ENCODE results near the gene CAT. TPM values are rescaled to one million over a fixed set of nuclear protein-coding genes. Genes with fewer than 3 reads are reported as not detected.

Gene CAT
- polyA plus RNA-seq, 1 of the 3 experiments (the other 2 are of a cell fraction), result 26.6 TPM

DNA sequence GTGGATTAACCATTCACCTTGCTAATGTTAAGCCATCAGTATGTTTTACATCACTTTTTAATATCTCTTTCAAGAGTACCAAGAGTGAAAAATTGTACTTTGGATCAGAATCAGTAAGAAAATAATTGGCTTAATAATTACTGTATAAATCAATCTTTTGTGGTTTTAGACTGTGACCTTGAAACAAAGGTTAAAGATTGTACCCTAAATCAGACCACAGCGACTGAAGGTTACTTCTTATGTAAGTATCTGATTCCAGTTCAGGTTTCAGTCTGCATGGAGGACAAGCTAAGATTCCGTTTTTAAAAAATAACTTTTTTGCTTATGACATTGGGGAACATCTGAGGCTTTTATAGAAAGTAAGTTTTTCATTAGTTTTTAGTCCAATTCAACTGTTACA is 18.9 kb downstream of the CAT start:
- Histone ChIP-seq H3K9me3 (no peaks in the 10 kb centered on the region), H2AFZ (ENCODE audit: low read depth) (no peak overlapping the region), H3K79me2 (ENCODE audit: insufficient read depth) (no peaks in the 10 kb centered on the region), H3K9me2 (no peaks in the 10 kb centered on the region), H3K4me3 (ENCODE audit: low read depth in 2 of 2, low read length in 1 of 2) (no peak overlapping the region), H3K27me3 (ENCODE audit: insufficient read depth) (no peaks in the 10 kb centered on the region), H3K9ac (no peak overlapping the region), H3K4me1 (ENCODE audit: control insufficient read depth in 1 of 2, insufficient read depth in 2 of 2, low read depth in 1 of 2, low read length in 1 of 2) (no peaks in the 10 kb centered on the region), H3K27ac (ENCODE audit: low read depth in 2 of 2, low read length in 1 of 2) (no peak overlapping the region), H3K4me2 (no peak overlapping the region), H4K20me1 (ENCODE audit: insufficient read depth) (no peaks in the 10 kb centered on the region), H3F3A (replicated peaks; ENCODE audit: insufficient read depth) (no peaks in the 10 kb centered on the region), H3K36me3 (replicated peaks in 1 of 2; ENCODE audit: control insufficient read depth in 1 of 2, insufficient read depth in 2 of 2, low read length in 1 of 2) (peaks cover 68 to 86% of the 10 kb centered on the region in 2 experiments)
- ChIA-PET CTCF (interaction anchor here (0.6 to 1.0 kb wide), 2 partner anchors 35 to 1004 kb away, joined by 4 read pairs; no protein-coding TSS in a partner anchor), POLR2A (no interaction called here)
- WGBS (ENCODE audit: low lambda C conversion rate), result 92% methylated on average over 2 of the region's 2 CpGs
- TF ChIP-seq POLR2AphosphoS5 (IDR thresholded peaks at IDR 0.05; ENCODE audit: low read depth, low read length), result no peak
- DNase-seq, result no peak

DNA sequence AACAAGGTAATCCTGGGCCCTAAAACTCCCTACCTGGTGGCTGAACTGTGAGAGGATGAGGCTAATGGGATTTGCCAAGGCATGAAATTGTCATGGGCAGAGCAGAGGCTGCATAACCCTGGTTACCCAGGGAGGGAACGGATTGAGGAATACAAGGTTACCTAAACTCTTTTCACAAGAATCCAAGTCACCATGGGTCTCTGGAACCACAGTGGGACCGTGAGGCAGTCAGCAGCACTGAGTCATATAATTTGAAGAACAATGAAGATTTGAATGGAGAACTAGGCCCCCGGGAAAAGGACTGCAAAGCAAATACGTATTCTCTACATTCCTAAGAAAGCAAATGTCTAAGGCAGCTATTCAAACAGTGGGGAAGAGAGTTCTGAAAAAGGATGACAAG is 19.8 kb downstream of the CAT start:
- H2AFZ ChIP-seq (ENCODE audit: low read depth), result no peak overlapping the region
- H3K9ac ChIP-seq, result no peak overlapping the region
- no peaks in the 10 kb centered on the region for H4K20me1 ChIP-seq (ENCODE audit: insufficient read depth)
- no peaks in the 10 kb centered on the region for H3K9me2 ChIP-seq
- ChIA-PET POLR2A (no interaction called here), CTCF (interaction anchor here (1.0 kb wide), 1 partner anchor 34 kb away, joined by 4 read pairs; no protein-coding TSS in a partner anchor)
- H3K36me3 ChIP-seq (replicated peaks in 1 of 2; ENCODE audit: control insufficient read depth in 1 of 2, insufficient read depth in 2 of 2, low read length in 1 of 2), result peaks cover 64 to 86% of the 10 kb centered on the region in 2 experiments
- TF ChIP-seq, protein P1, sequence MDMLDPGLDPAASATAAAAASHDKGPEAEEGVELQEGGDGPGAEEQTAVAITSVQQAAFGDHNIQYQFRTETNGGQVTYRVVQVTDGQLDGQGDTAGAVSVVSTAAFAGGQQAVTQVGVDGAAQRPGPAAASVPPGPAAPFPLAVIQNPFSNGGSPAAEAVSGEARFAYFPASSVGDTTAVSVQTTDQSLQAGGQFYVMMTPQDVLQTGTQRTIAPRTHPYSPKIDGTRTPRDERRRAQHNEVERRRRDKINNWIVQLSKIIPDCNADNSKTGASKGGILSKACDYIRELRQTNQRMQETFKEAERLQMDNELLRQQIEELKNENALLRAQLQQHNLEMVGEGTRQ (IDR thresholded peaks at IDR 0.05; ENCODE audit: borderline replicate concordance, low read depth, low read length), result no peak
- TF ChIP-seq RFX5 (IDR thresholded peaks at IDR 0.05; ENCODE audit: low read length), result no peak
- no peaks in the 10 kb centered on the region for H3K27me3 ChIP-seq (ENCODE audit: insufficient read depth)
- no peaks in the 10 kb centered on the region for H3K9me3 ChIP-seq
- no peak overlapping the region for H3K27ac ChIP-seq (ENCODE audit: low read depth in 2 of 2, low read length in 1 of 2)
- WGBS (ENCODE audit: low lambda C conversion rate), result 90% methylated on average over 4 of the region's 4 CpGs
- no peak overlapping the region for H3K4me2 ChIP-seq
- no peaks in the 10 kb centered on the region for H3K79me2 ChIP-seq (ENCODE audit: insufficient read depth)
- DNase-seq, result no peak
- no peaks in the 10 kb centered on the region for H3F3A ChIP-seq (replicated peaks; ENCODE audit: insufficient read depth)
- H3K4me1 ChIP-seq (ENCODE audit: control insufficient read depth in 1 of 2, insufficient read depth in 2 of 2, low read depth in 1 of 2, low read length in 1 of 2), result no peaks in the 10 kb centered on the region
- no peak overlapping the region for H3K4me3 ChIP-seq (ENCODE audit: low read depth in 2 of 2, low read length in 1 of 2)

DNA sequence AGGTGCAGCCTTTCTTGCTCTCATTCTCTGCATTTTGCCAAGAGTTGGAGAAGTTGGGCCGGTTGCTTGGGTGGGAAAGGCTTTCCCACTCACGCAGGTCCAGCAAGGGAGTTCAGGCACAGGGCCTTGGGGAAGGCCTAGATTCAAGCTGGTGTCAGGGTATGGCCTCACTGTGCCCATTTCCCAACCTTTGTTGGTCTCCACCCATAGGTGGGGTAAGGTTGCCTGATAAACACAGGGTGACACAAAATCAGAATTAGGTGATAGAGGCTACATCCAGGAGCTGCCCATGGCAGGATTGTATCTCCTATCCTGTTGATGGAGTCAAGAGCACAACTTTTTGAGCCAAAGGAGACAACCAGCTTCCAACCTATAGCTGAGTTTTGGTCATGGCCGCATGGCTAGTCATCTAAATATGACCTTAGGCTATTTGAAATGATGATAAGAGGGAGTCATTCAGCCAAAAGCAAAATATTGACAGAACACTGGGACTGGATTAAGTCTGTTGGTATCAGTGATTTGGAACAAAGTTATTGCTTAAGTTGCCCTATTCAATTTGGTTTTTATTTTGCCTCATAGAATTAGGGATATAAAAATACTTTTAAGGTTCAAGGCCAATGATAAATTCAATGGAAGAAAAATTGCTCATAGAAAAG is 20.9 kb downstream of the CAT start:
- Histone ChIP-seq H3K27me3 (ENCODE audit: insufficient read depth) (no peaks in the 10 kb centered on the region), H3K4me1 (ENCODE audit: control insufficient read depth in 1 of 2, insufficient read depth in 2 of 2, low read depth in 1 of 2, low read length in 1 of 2) (no peaks in the 10 kb centered on the region), H2AFZ (ENCODE audit: low read depth) (no peak overlapping the region), H3K36me3 (replicated peaks in 1 of 2; ENCODE audit: control insufficient read depth in 1 of 2, insufficient read depth in 2 of 2, low read length in 1 of 2) (peaks cover 63 to 85% of the 10 kb centered on the region in 2 experiments), H3K4me2 (no peak overlapping the region), H3F3A (replicated peaks; ENCODE audit: insufficient read depth) (no peaks in the 10 kb centered on the region), H3K4me3 (ENCODE audit: low read depth in 2 of 2, low read length in 1 of 2) (no peak overlapping the region), H3K9me2 (no peaks in the 10 kb centered on the region), H3K79me2 (ENCODE audit: insufficient read depth) (no peaks in the 10 kb centered on the region), H3K9ac (no peak overlapping the region), H4K20me1 (ENCODE audit: insufficient read depth) (no peaks in the 10 kb centered on the region), H3K9me3 (no peaks in the 10 kb centered on the region), H3K27ac (ENCODE audit: low read depth in 2 of 2, low read length in 1 of 2) (no peak overlapping the region)
- ChIA-PET CTCF (interaction anchor here (0.9 kb wide), 1 partner anchor 35 kb away, joined by 4 read pairs; no protein-coding TSS in a partner anchor), POLR2A (no interaction called here)
- WGBS (ENCODE audit: low lambda C conversion rate), result 97% methylated on average over 3 of the region's 3 CpGs
- TF ChIP-seq RCOR1 (IDR thresholded peaks at IDR 0.05; ENCODE audit: low read length), result no peak
- TF ChIP-seq TAF1 (IDR thresholded peaks at IDR 0.05; ENCODE audit: borderline replicate concordance, low read depth, low read length), result no peak
- no peak for TF ChIP-seq YY1 (IDR thresholded peaks at IDR 0.05; ENCODE audit: low read depth)
- no peak for TF ChIP-seq EZH2phosphoT487 (IDR thresholded peaks at IDR 0.05; ENCODE audit: borderline replicate concordance, low read depth)
- DNase-seq, result no peak
